Vagina (tissue), 2 donors: ENCODE data around the gene CCDC63.

Source experiments
- CTCF ChIP-seq, 3 experiments: fragments of 450-650 bp in 2 of 3; fragments of 200-600 bp in 1 of 3; sonication (generic) in 1 of 3; IDR thresholded peaks; one replicate each; pipeline ENCODE4 v1.5.1; 2017 to 2019; ENCODE audit warnings: antibody characterized with exemption in 3 of 3, mild to moderate bottlenecking in 2 of 3, moderate library complexity in 2 of 3
- POLR2AphosphoS5 ChIP-seq, 2 donors: sonication (generic); formaldehyde crosslinking; IDR thresholded peaks; one replicate each; pipeline ENCODE4 v1.9.0; 2017; ENCODE audit warnings: antibody characterized with exemption in 2 of 2, mild to moderate bottlenecking in 2 of 2, low read depth in 1 of 2; ENCODE audit not compliant: insufficient read depth in 1 of 2

- TF ChIP-seq POLR2AphosphoS5 (IDR thresholded peaks at IDR 0.05; ENCODE audit: insufficient read depth in 1 of 2, low read depth in 1 of 2) = no peak
- no peak for TF ChIP-seq CTCF (IDR thresholded peaks at IDR 0.05)
Measured at GRCh38 chr12:110869026-110869425, 22.2 kb downstream of the CCDC63 start.
